NT2/D1 (cell line): Measurements from ENCODE around the gene LRMDA.

Source experiments
- SUZ12 ChIP-seq: IDR thresholded peaks from 2 replicates; pipeline ENCODE4 v1.6.1; 2011; ENCODE audit not compliant: insufficient read length, insufficient read depth; ENCODE audit errors: extremely low read depth
- YY1 ChIP-seq: IDR thresholded peaks from 2 replicates; pipeline ENCODE4 v1.6.1; 2011; ENCODE audit not compliant: insufficient read length, insufficient read depth
- ZNF274 ChIP-seq: IDR thresholded peaks from 2 replicates; pipeline ENCODE4 v1.6.1; 2011; ENCODE audit warnings: mild to moderate bottlenecking, low read depth, low read length

GRCh38 chr10:75651417-75651816 lies 220.0 kb downstream of the LRMDA start:
- TF ChIP-seq ZNF274 (no peak), YY1 (no peak), SUZ12 (no peak)
